Endothelial cell of umbilical vein (primary cell): ENCODE results near the gene FUT3. TPM values are rescaled to one million over a fixed set of nuclear protein-coding genes. Genes with fewer than 3 reads are reported as not detected.
A peak's percentile ranks its signal among the peaks of the same experiment; 100 is the strongest.

Experiments
- BruUV-seq: library from RNA; stranded (reverse); fragments of 400-500 nt; replicated peaks from 2 replicates; lab custom pipeline; 2021; lab: Mats Ljungman, UMichigan
- CTCF ChIA-PET: fragments of 300-600, 350-600 bp; sonication (Branson Sonifier 250); formaldehyde crosslinking; loops from one replicate; lab custom pipeline; 2021; ENCODE audit warnings: antibody characterized with exemption, inconsistent platforms; lab: Charles Lee
- POLR2A ChIA-PET: fragments of 300-600, 350-600 bp; sonication (Branson Sonifier 250); formaldehyde crosslinking; loops from one replicate; lab custom pipeline; 2021; ENCODE audit warnings: antibody characterized with exemption, inconsistent platforms; lab: Charles Lee
- DNase-seq: peaks from one replicate; pipeline ENCODE4 v3.0.0-alpha.2; 2011; ENCODE audit warnings: low read depth, low spot score
- FAIRE-seq: peaks from 2 replicates; lab custom pipeline; 2011; peaks lifted over from hg19 to GRCh38; lab: Jason Lieb, UNC
- H2AFZ ChIP-seq: 2 replicates; pipeline ENCODE4 v1.6.0; 2012; ENCODE audit warnings: low read depth, low read length, control low read depth, inconsistent platforms
- H3K27ac ChIP-seq: 2 replicates; pipeline ENCODE4 v1.5.1; 2011; ENCODE audit warnings: low read depth, mild to moderate bottlenecking, control low read depth, low read length, moderate library complexity; ENCODE audit not compliant: insufficient read depth
- H3K27me3 ChIP-seq, 2 experiments: 2 replicates each; pipeline versions ENCODE4 v1.6.0 to v1.6.1; 2011; ENCODE audit warnings: low read length in 2 of 2, mixed read lengths in 1 of 2; ENCODE audit not compliant: control insufficient read depth in 2 of 2, insufficient read depth in 2 of 2
- H3K36me3 ChIP-seq, 2 experiments: 2 replicates in 1 of 2; 3 replicates in 1 of 2; pipeline ENCODE4 v1.5.1; 2011; ENCODE audit warnings: low read length in 2 of 2, mild to moderate bottlenecking in 1 of 2, moderate library complexity in 1 of 2; ENCODE audit not compliant: control insufficient read depth in 2 of 2, insufficient read depth in 2 of 2; ENCODE audit errors: extremely low read depth in 1 of 2
- H3K4me1 ChIP-seq: 3 replicates; pipeline ENCODE4 v1.5.1; 2011; ENCODE audit warnings: mild to moderate bottlenecking, low read length; ENCODE audit not compliant: control insufficient read depth, insufficient read depth; ENCODE audit errors: extremely low read depth
- H3K4me2 ChIP-seq: 2 replicates; pipeline ENCODE4 v1.6.1; 2011; ENCODE audit warnings: low read length, control low read depth, mixed read lengths; ENCODE audit not compliant: insufficient read depth
- H3K4me3 ChIP-seq, 3 experiments: fragments of 200-600 bp in 1 of 3; sonication (generic), shearing (Covaris generic) in 1 of 3; replicated peaks in 1 of 3; 2 replicates each; pipeline ENCODE4 v1.5.1; 2011 to 2016; ENCODE audit warnings: control low read depth in 3 of 3, low read length in 3 of 3, mild to moderate bottlenecking in 2 of 3, inconsistent platforms in 1 of 3, low read depth in 1 of 3, moderate library complexity in 1 of 3; ENCODE audit not compliant: insufficient read depth in 1 of 3
- H3K79me2 ChIP-seq: 2 replicates; pipeline ENCODE4 v1.6.0; 2012; ENCODE audit warnings: low read length, inconsistent platforms; ENCODE audit not compliant: control insufficient read depth, insufficient read depth
- H3K9ac ChIP-seq: replicated peaks from 2 replicates; pipeline ENCODE3; 2011; ENCODE audit warnings: low read length, control low read depth; ENCODE audit not compliant: insufficient read depth; ENCODE audit errors: extremely low read depth
- H3K9me1 ChIP-seq: replicated peaks from 3 replicates; pipeline ENCODE4 v1.6.0; 2011; ENCODE audit warnings: mild to moderate bottlenecking, low read length; ENCODE audit not compliant: control insufficient read depth, insufficient read depth; ENCODE audit errors: extremely low read depth
- H3K9me3 ChIP-seq: replicated peaks from 2 replicates; pipeline ENCODE4 v1.5.1; 2012; ENCODE audit warnings: low read length, inconsistent platforms; ENCODE audit not compliant: control insufficient read depth, insufficient read depth
- H4K20me1 ChIP-seq: replicated peaks from 2 replicates; pipeline ENCODE3; 2011; ENCODE audit warnings: mild to moderate bottlenecking, low read length; ENCODE audit not compliant: control insufficient read depth, insufficient read depth; ENCODE audit errors: extremely low read depth
- CTCF ChIP-seq, 2 donors: IDR thresholded peaks; 1 replicate in 1 of 2; 2 replicates in 1 of 2; pipeline ENCODE4 v1.5.1; 2011; ENCODE audit warnings: low read length in 2 of 2, mild to moderate bottlenecking in 2 of 2, moderate library complexity in 2 of 2, control low read depth in 1 of 2, inconsistent platforms in 1 of 2, low read depth in 1 of 2; ENCODE audit not compliant: insufficient read depth in 1 of 2; ENCODE audit errors: extremely low read depth in 1 of 2
- EZH2 ChIP-seq: IDR thresholded peaks from 2 replicates; pipeline ENCODE4 v1.6.1; 2012; ENCODE audit warnings: borderline replicate concordance, low read depth, mild to moderate bottlenecking, moderate library complexity, low read length, inconsistent platforms; ENCODE audit not compliant: severe bottlenecking
- FOS ChIP-seq: IDR thresholded peaks from 2 replicates; pipeline ENCODE4 v1.6.1; 2011; ENCODE audit warnings: mild to moderate bottlenecking, low read length, moderate library complexity, borderline replicate concordance; ENCODE audit not compliant: insufficient read depth
- GATA2 ChIP-seq: IDR thresholded peaks from 2 replicates; pipeline ENCODE4 v1.7.0; 2011; ENCODE audit warnings: low read depth, mild to moderate bottlenecking, moderate library complexity, mixed read lengths, low read length; ENCODE audit not compliant: insufficient read length, insufficient read depth
- JUN ChIP-seq: IDR thresholded peaks from 2 replicates; pipeline ENCODE4 v1.6.1; 2011; ENCODE audit warnings: borderline replicate concordance, low read depth; ENCODE audit not compliant: insufficient read length, insufficient read depth
- MYC ChIP-seq: IDR thresholded peaks from one replicate; pipeline ENCODE4 v1.6.1; 2011; ENCODE audit warnings: mild to moderate bottlenecking, low read depth, low read length
- POLR2A ChIP-seq: IDR thresholded peaks from 2 replicates; pipeline ENCODE4 v1.6.1; 2012; ENCODE audit warnings: low read depth, mild to moderate bottlenecking, control low read depth, low read length
- POLR2AphosphoS5 ChIP-seq: IDR thresholded peaks from 2 replicates; pipeline ENCODE4 v1.6.1; 2012; ENCODE audit warnings: low read depth, mild to moderate bottlenecking, control low read depth, low read length, moderate library complexity; ENCODE audit not compliant: insufficient read depth
- dilution Hi-C: fragments of 300-500 bp; cut with MboI; formaldehyde crosslinking; loops from one replicate; pipeline ENCODE4 v1.15.0; 2019; ENCODE audit warnings: low sequenced_read_pairs; ENCODE audit not compliant: extremely low pct_ligation_motif_present
- intact Hi-C: fragments of 100-400 bp; cut with micrococcal nuclease; formaldehyde crosslinking; loops from one replicate; pipeline ENCODE4 v1.10.0; 2022
- polyA plus RNA-seq, 4 experiments: library from polyadenylated mRNA; depleted of rRNA in 3 of 4; stranded (reverse) in 3 of 4; unstranded in 1 of 4; fragments of >200 nt; gene quantifications; 2 replicates each; pipeline versions ENCODE4 v1.2.1 to v1.2.3, GENCODE V29; 2011 to 2012; ENCODE audit warnings: missing spikeins in 1 of 4
- total RNA-seq: library from RNA; stranded (reverse); gene quantifications from 2 replicates; pipeline ENCODE4 v1.2.3, GENCODE V29; 2021
- TF ChIP-seq, protein P1 (sequence below): IDR thresholded peaks from 2 replicates; pipeline ENCODE4 v1.6.1; 2011; ENCODE audit not compliant: insufficient read depth, insufficient read length

Gene FUT3
- total and polyA plus RNA-seq, 2 donors (not counting 3 experiments of a cell fraction or from before 2014, with no cell fraction given), result not detected

- Histone ChIP-seq H3K4me3 (no peak overlapping the region), H3K9ac (no peak overlapping the region), H3K4me2 (no peak overlapping the region), H3K27me3 (peaks cover 0 to 3% of the 10 kb centered on the region in 2 experiments), H3K9me3 (no peaks in the 10 kb centered on the region), H3K79me2 (no peaks in the 10 kb centered on the region), H2AFZ (peak overlapping the region; percentile 70), H3K4me1 (peaks cover 7% of the 10 kb centered on the region), H4K20me1 (no peaks in the 10 kb centered on the region), H3K27ac (no peak overlapping the region), H3K9me1 (no peaks in the 10 kb centered on the region), H3K36me3 (no peaks in the 10 kb centered on the region)
- dilution Hi-C loops, result no loop called here
- intact Hi-C loops, result no loop called here
- ChIA-PET POLR2A (interaction anchor here (2.5 to 3.2 kb wide), 2 partner anchors 23 to 77 kb away, joined by 14 read pairs; partner anchors contain the start of genes NDUFA11 and VMAC), CTCF (interaction anchor here (1.0 to 3.1 kb wide), 3 partner anchors 22 to 137 kb away, joined by 3 to 42 read pairs (median 7); partner anchors contain the start of gene NRTN)
- TF ChIP-seq MYC (no peak), FOS (no peak)
- BruUV-seq, result no TSS peak
- no peak for FAIRE-seq
- no peak for DNase-seq
Observed at GRCh38 chr19:5826531-5827341, 24.5 kb downstream of the FUT3 start.

DNA sequence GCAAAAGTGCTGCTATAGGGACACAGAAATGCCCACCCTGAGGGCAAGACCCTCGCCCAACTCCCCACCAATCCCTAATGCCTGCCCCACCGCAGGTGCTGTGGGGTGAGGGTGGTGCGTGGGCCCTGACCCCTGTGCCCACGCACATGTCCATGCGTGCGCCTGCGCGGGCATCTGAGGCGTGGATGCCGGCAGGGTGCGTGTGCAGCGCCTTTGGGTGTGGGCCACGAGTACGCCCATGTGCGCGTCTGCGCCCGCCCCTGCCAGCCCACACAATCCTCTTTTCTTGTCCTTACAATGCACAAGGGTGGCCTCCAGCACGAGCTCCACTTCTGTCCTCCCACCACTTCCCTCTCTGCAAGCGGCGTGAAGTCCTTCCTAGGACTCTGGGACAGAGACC, 26.1 kb downstream of the FUT3 start:
- no peaks in the 10 kb centered on the region for H3K79me2 ChIP-seq
- H3K9me1 ChIP-seq, result no peaks in the 10 kb centered on the region
- dilution Hi-C loops, result no loop called here
- H4K20me1 ChIP-seq, result no peaks in the 10 kb centered on the region
- no peak overlapping the region for H3K27ac ChIP-seq
- no TSS peak for BruUV-seq
- TF ChIP-seq, protein P1, sequence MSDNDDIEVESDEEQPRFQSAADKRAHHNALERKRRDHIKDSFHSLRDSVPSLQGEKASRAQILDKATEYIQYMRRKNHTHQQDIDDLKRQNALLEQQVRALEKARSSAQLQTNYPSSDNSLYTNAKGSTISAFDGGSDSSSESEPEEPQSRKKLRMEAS, result no peak
- TF ChIP-seq POLR2A, result no peak
- TF ChIP-seq POLR2AphosphoS5, result no peak
- no peak for TF ChIP-seq MYC
- no peak for TF ChIP-seq GATA2
- TF ChIP-seq EZH2, result no peak
- TF ChIP-seq FOS, result no peak
- TF ChIP-seq JUN, result no peak
- no peak for TF ChIP-seq CTCF (IDR thresholded peaks at IDR 0.05; ENCODE audit: extremely low read depth in 1 of 2, insufficient read depth in 1 of 2, low read depth in 1 of 2, low read length in 2 of 2)
- ChIA-PET CTCF (interaction anchor here (0.7 to 4.6 kb wide), 2 partner anchors 8 to 21 kb away, joined by 3 to 24 read pairs; partner anchors contain the start of gene NRTN), POLR2A (no interaction called here)
- no peak overlapping the region for H3K4me2 ChIP-seq
- H3K4me1 ChIP-seq, result peaks cover 7% of the 10 kb centered on the region
- H3K9ac ChIP-seq, result no peak overlapping the region
- H3K36me3 ChIP-seq, result no peaks in the 10 kb centered on the region
- FAIRE-seq (no peak), DNase-seq (no peak)
- intact Hi-C loops, result no loop called here
- H3K4me3 ChIP-seq, result no peak overlapping the region
- H3K9me3 ChIP-seq, result no peaks in the 10 kb centered on the region
- no peak overlapping the region for H2AFZ ChIP-seq
- peaks cover 0 to 3% of the 10 kb centered on the region in 2 experiments for H3K27me3 ChIP-seq
